Immature natural killer cell (primary cell): ENCODE results near the gene HABP4. TPM values are rescaled to one million over a fixed set of nuclear protein-coding genes. Genes with fewer than 3 reads are reported as not detected.

Source experiments
- DNase-seq, 3 donors: peaks; one replicate each; pipeline ENCODE4 v3.0.0; 2022; ENCODE audit warnings: mixed read lengths in 1 of 3
- H3K27ac Mint-ChIP-seq, 6 donors: one replicate each; pipeline ENCODE4 v1.8.0; 2020; ENCODE audit warnings: mixed read lengths in 6 of 6, mild to moderate bottlenecking in 5 of 6, inconsistent platforms in 4 of 6, moderate library complexity in 3 of 6
- H3K27me3 Mint-ChIP-seq, 3 donors: one replicate each; pipeline ENCODE4 v1.8.0; 2020 to 2021; ENCODE audit warnings: low read depth in 3 of 3, mild to moderate bottlenecking in 3 of 3, mixed read lengths in 3 of 3, moderate library complexity in 3 of 3, inconsistent platforms in 1 of 3
- H3K36me3 Mint-ChIP-seq, 3 donors: one replicate each; pipeline ENCODE4 v1.8.0; 2020; ENCODE audit warnings: mixed read lengths in 3 of 3, inconsistent platforms in 2 of 3, mild to moderate bottlenecking in 2 of 3
- H3K4me1 Mint-ChIP-seq, 2 donors: one replicate each; pipeline ENCODE4 v1.8.0; 2020; ENCODE audit warnings: inconsistent platforms in 2 of 2, mild to moderate bottlenecking in 2 of 2, mixed read lengths in 2 of 2, moderate library complexity in 1 of 2
- H3K4me3 Mint-ChIP-seq, 5 donors: one replicate each; pipeline ENCODE4 v1.8.0; 2020; ENCODE audit warnings: mild to moderate bottlenecking in 5 of 5, mixed read lengths in 5 of 5, inconsistent platforms in 3 of 5, moderate library complexity in 3 of 5
- H3K9me3 Mint-ChIP-seq, 6 donors: one replicate each; pipeline ENCODE4 v1.8.0; 2020; ENCODE audit warnings: mild to moderate bottlenecking in 6 of 6, mixed read lengths in 6 of 6, inconsistent platforms in 4 of 6, moderate library complexity in 3 of 6
- polyA plus RNA-seq, 3 donors: library from polyadenylated mRNA; unstranded; fragments of 300-500 nt; fragmentation: Illumina TruSeq; gene quantifications; one replicate each; pipeline ENCODE4 v1.2.3, GENCODE V29; 2021

The HABP4 gene
- polyA plus RNA-seq, 3 donors from 2014 or later, result 3.0 to 5.8 (median 5.2) TPM

GRCh38 chr9:96489482-96489979 is 39.6 kb downstream of the HABP4 start:
- Mint-ChIP-seq H3K4me3 (no peak overlapping the region), H3K27ac (no peak overlapping the region)

GRCh38 chr9:96490534-96491078 is 40.6 kb downstream of the HABP4 start:
- Mint-ChIP-seq H3K9me3 (no peaks in the 10 kb centered on the region), H3K4me3 (no peak overlapping the region), H3K36me3 (peaks cover 11 to 38% (median 12%) of the 10 kb centered on the region in 3 donors), H3K27ac (no peak overlapping the region), H3K27me3 (no peaks in the 10 kb centered on the region), H3K4me1 (no peaks in the 10 kb centered on the region)
- no peak for DNase-seq

More at GRCh38 chr9:96489482-96489979, 39.6 kb downstream of the HABP4 start:
- H3K36me3 Mint-ChIP-seq, result peaks cover 19 to 47% (median 20%) of the 10 kb centered on the region in 3 donors
- no peaks in the 10 kb centered on the region for H3K4me1 Mint-ChIP-seq
- H3K27me3 Mint-ChIP-seq, result no peaks in the 10 kb centered on the region
- DNase-seq, result no peak
- no peaks in the 10 kb centered on the region for H3K9me3 Mint-ChIP-seq

GRCh38 chr9:96491079-96491879 is 41.3 kb downstream of the HABP4 start:
- Mint-ChIP-seq H3K4me3 (no peak overlapping the region), H3K4me1 (no peaks in the 10 kb centered on the region), H3K9me3 (no peaks in the 10 kb centered on the region), H3K27me3 (no peaks in the 10 kb centered on the region), H3K27ac (no peak overlapping the region), H3K36me3 (peaks cover 9 to 36% (median 9%) of the 10 kb centered on the region in 3 donors)
- DNase-seq, result no peak

- H3K4me1 Mint-ChIP-seq, result no peaks in the 10 kb centered on the region
Measured at GRCh38 chr9:96491880-96492525, 42.0 kb downstream of the HABP4 start.

GRCh38 chr9:96492993-96493531 is 43.1 kb downstream of the HABP4 start:
- no peak overlapping the region for H3K27ac Mint-ChIP-seq
- no peaks in the 10 kb centered on the region for H3K4me1 Mint-ChIP-seq
- H3K36me3 Mint-ChIP-seq, result peaks cover 7 to 32% (median 9%) of the 10 kb centered on the region in 3 donors
- no peak for DNase-seq
- no peaks in the 10 kb centered on the region for H3K9me3 Mint-ChIP-seq
- H3K27me3 Mint-ChIP-seq, result peaks cover 0 to 2% (median 0%) of the 10 kb centered on the region in 3 donors
- no peak overlapping the region for H3K4me3 Mint-ChIP-seq

More at GRCh38 chr9:96491880-96492525, 42.0 kb downstream of the HABP4 start:
- peaks cover 9 to 36% (median 9%) of the 10 kb centered on the region in 3 donors for H3K36me3 Mint-ChIP-seq
- H3K27ac Mint-ChIP-seq, result no peak overlapping the region
- no peak for DNase-seq
- no peaks in the 10 kb centered on the region for H3K27me3 Mint-ChIP-seq
- H3K9me3 Mint-ChIP-seq, result no peaks in the 10 kb centered on the region
- H3K4me3 Mint-ChIP-seq, result no peak overlapping the region

GRCh38 chr9:96493757-96494156 is 43.8 kb downstream of the HABP4 start:
- H3K4me1 Mint-ChIP-seq, result no peaks in the 10 kb centered on the region
- peaks cover 0 to 2% (median 0%) of the 10 kb centered on the region in 3 donors for H3K27me3 Mint-ChIP-seq
- H3K27ac Mint-ChIP-seq, result no peak overlapping the region
- no peak for DNase-seq
- H3K4me3 Mint-ChIP-seq, result no peak overlapping the region
- peaks cover 0 to 25% (median 6%) of the 10 kb centered on the region in 3 donors for H3K36me3 Mint-ChIP-seq
- H3K9me3 Mint-ChIP-seq, result no peaks in the 10 kb centered on the region

- Mint-ChIP-seq H3K9me3 (no peaks in the 10 kb centered on the region), H3K36me3 (peaks cover 0 to 21% (median 2%) of the 10 kb centered on the region in 3 donors), H3K4me1 (no peaks in the 10 kb centered on the region), H3K27ac (no peak overlapping the region), H3K4me3 (no peak overlapping the region), H3K27me3 (peaks cover 0 to 2% (median 2%) of the 10 kb centered on the region in 3 donors)
- DNase-seq, result no peak
Measured at GRCh38 chr9:96494215-96494800, 44.3 kb downstream of the HABP4 start.

GRCh38 chr9:96495341-96495740 is 45.4 kb downstream of the HABP4 start:
- H3K36me3 Mint-ChIP-seq, result peaks cover 0 to 14% (median 0%) of the 10 kb centered on the region in 3 donors
- H3K27ac Mint-ChIP-seq, result no peak overlapping the region
- no peak for DNase-seq
- H3K9me3 Mint-ChIP-seq, result no peaks in the 10 kb centered on the region
- H3K4me3 Mint-ChIP-seq, result no peak overlapping the region
- H3K4me1 Mint-ChIP-seq, result no peaks in the 10 kb centered on the region
- H3K27me3 Mint-ChIP-seq, result peaks cover 0 to 2% (median 2%) of the 10 kb centered on the region in 3 donors

- Mint-ChIP-seq H3K9me3 (no peaks in the 10 kb centered on the region), H3K27ac (no peak overlapping the region), H3K4me1 (no peaks in the 10 kb centered on the region), H3K36me3 (peaks cover 0 to 3% (median 0%) of the 10 kb centered on the region in 3 donors), H3K27me3 (peaks cover 0 to 2% (median 2%) of the 10 kb centered on the region in 3 donors), H3K4me3 (no peak overlapping the region)
- no peak for DNase-seq
Measured at GRCh38 chr9:96496368-96497116, 46.6 kb downstream of the HABP4 start.

GRCh38 chr9:96497117-96497399 is 47.1 kb downstream of the HABP4 start:
- Mint-ChIP-seq H3K36me3 (no peaks in the 10 kb centered on the region), H3K4me1 (no peaks in the 10 kb centered on the region), H3K9me3 (no peaks in the 10 kb centered on the region), H3K27ac (no peak overlapping the region), H3K4me3 (no peak overlapping the region), H3K27me3 (peaks cover 0 to 3% (median 2%) of the 10 kb centered on the region in 3 donors)
- no peak for DNase-seq

- no peaks in the 10 kb centered on the region for H3K4me1 Mint-ChIP-seq
- H3K27ac Mint-ChIP-seq, result no peak overlapping the region
- H3K9me3 Mint-ChIP-seq, result no peaks in the 10 kb centered on the region
- peaks cover 2 to 5% (median 3%) of the 10 kb centered on the region in 3 donors for H3K27me3 Mint-ChIP-seq
- H3K4me3 Mint-ChIP-seq, result no peak overlapping the region
- peaks cover 0 to 7% (median 4%) of the 10 kb centered on the region in 3 donors for H3K36me3 Mint-ChIP-seq
- DNase-seq, result no peak
Measured at GRCh38 chr9:96498796-96499195, 48.8 kb downstream of the HABP4 start.

GRCh38 chr9:96499257-96499656 is 49.3 kb downstream of the HABP4 start:
- peaks cover 0 to 9% (median 4%) of the 10 kb centered on the region in 3 donors for H3K36me3 Mint-ChIP-seq
- no peak for DNase-seq
- no peak overlapping the region for H3K4me3 Mint-ChIP-seq
- no peak overlapping the region for H3K27ac Mint-ChIP-seq
- no peaks in the 10 kb centered on the region for H3K4me1 Mint-ChIP-seq
- H3K9me3 Mint-ChIP-seq, result no peaks in the 10 kb centered on the region
- peaks cover 2 to 5% (median 3%) of the 10 kb centered on the region in 3 donors for H3K27me3 Mint-ChIP-seq
